Jurkat, Clone E6-1 (cell line): Measurements from ENCODE around the gene SEC22C.
"Not testable (repeated sequence)": the region's sequence is repeated elsewhere in the genome, so short reads cannot be mapped to it uniquely, and the experiment has no call there.

ENCODE experiments used
- DNase-seq: peaks from one replicate; pipeline ENCODE4 v3.0.0-alpha.2; 2011; ENCODE audit warnings: low read depth, low spot score
- H3K4me3 ChIP-seq: 2 replicates; pipeline ENCODE4 v1.5.1; 2011; ENCODE audit warnings: mild to moderate bottlenecking, low read length, control low read depth, moderate library complexity

The SEC22C gene

GRCh38 chr3:42588625-42589024, 6.9 kb upstream of the SEC22C start:
- DNase-seq = no peak
- H3K4me3 ChIP-seq = no peak overlapping the region

GRCh38 chr3:42582474-42583070, 805 bp upstream of the SEC22C start:
- peak overlapping the region; percentile 77 for H3K4me3 ChIP-seq
- DNase-seq = no peak

GRCh38 chr3:42581400-42581708, 413 bp downstream of the SEC22C start:
- H3K4me3 ChIP-seq = peak overlapping the region; percentile 77
- DNase-seq = no peak

DNA sequence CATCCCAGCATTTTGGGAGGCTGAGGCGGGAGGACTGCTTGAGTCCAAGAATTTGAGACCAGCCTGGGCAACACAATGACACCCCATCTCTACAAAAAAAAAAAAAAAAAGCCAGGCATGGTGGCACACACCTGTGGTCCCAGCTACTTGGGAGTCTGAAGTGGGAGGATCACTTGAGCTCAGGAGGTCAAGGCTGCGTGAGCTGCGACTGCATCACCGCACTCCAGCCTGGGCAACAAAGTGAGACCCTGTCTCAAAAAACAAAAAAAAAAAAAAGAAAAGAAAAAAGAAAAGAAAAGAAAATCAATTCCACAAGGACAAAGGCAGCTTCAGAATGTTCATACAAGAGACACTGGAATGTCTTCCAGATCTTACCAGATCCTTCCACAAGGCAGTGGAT, 2.4 kb downstream of the SEC22C start:
- DNase-seq, H3K4me3 ChIP-seq: not testable (repeated sequence)

GRCh38 chr3:42578054-42578453, 3.7 kb downstream of the SEC22C start:
- DNase-seq = no peak
- no peak overlapping the region for H3K4me3 ChIP-seq

DNA sequence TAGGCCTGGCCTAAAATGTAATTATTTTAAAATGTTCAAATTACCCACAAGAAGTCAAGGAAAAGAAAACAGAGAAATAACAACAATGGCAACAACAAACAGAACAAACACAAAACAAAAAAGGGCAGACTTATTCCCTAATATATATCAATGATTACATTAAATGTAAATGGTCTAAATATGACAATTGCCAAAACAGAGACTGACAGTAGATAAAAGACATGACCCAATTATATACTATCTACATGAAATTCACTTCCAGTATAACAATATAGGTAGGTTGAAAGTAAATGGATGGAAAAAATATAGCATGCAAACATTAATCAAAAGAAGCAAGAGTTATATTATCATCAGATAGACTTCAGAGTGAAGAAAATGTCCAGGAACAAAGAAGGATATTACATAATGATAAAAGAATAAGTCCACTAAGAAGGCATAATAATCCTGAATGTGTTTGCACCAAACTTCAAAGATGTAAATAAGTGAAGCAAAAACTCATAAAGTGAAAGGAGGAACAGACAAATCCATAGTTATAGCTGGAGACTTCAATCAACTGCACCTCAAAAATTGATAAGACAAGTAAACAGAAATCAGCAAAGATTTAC, 6.5 kb downstream of the SEC22C start:
- no peak overlapping the region for H3K4me3 ChIP-seq
- no peak for DNase-seq

DNA sequence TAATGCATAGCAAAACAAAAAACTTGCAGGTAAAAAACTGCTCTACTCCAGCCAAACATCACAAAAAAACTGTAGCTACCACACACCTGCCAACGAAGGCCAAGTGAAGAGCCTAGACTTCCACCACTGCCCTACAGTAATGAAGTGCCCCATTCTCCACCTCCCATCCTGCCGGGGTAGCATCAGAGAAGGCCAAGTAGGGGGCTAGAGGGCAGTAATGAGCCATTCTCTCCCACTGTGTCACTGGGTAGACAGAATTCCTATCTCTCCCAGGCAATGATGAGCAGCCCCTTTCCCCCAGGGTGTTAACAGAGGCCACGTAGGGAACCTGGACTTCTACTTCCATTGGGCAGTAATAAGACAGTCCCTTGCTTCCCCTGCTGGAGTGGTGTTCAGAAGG, 9.5 kb downstream of the SEC22C start:
- no peak overlapping the region for H3K4me3 ChIP-seq
- DNase-seq = no peak

GRCh38 chr3:42569593-42570142, 12.1 kb downstream of the SEC22C start:
- DNase-seq = no peak
- no peak overlapping the region for H3K4me3 ChIP-seq

GRCh38 chr3:42562047-42562907, 19.5 kb downstream of the SEC22C start:
- DNase-seq = no peak

DNA sequence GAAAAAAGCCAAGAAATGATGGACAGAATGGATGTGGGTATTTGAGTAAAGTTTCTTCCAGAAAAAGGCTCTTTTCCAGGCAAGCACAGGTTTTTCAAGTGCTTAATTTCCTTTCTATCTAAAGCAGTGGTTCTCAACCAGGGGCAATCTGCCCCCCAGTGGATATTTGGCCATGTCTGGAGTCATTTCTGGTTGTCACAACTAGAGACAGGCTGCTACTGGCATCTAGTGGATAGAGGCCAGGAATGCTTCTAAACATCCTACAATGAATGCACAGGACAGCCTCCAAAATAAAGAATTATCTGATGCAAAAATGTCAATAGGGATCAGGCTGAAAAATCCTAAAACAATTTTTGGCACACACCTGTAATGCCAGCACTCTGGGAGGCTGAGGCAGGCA, 23.9 kb downstream of the SEC22C start:
- peak; percentile 29 for DNase-seq
- H3K4me3 ChIP-seq = no peak overlapping the region

More at GRCh38 chr3:42562047-42562907, 19.5 kb downstream of the SEC22C start:
- no peak overlapping the region for H3K4me3 ChIP-seq

DNA sequence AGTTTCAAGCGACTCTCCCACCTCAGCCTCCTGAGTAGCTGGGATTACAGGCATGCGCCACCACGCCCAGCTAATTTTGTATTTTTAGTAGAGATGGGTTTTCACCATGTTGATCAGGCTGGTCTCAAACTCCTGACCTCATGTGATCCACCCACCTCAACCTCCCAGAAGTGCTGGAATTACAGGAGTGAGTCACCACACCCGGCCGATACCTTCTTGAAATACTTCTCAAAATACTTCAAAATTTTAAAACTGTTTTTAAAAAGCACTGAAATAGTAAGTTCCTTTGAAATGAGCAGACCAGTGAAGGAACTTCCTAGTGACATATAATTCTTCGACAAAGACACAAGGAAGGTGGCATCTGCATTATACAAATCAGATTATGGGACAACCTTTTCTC, 24.9 kb downstream of the SEC22C start:
- DNase-seq, H3K4me3 ChIP-seq: not testable (repeated sequence)

GRCh38 chr3:42556089-42556632, 25.6 kb downstream of the SEC22C start:
- no peak overlapping the region for H3K4me3 ChIP-seq
- peak; percentile 73 for DNase-seq

- DNase-seq = no peak
These were observed 28.9 kb downstream of the SEC22C start for GRCh38 chr3:42552830-42553229.

DNA sequence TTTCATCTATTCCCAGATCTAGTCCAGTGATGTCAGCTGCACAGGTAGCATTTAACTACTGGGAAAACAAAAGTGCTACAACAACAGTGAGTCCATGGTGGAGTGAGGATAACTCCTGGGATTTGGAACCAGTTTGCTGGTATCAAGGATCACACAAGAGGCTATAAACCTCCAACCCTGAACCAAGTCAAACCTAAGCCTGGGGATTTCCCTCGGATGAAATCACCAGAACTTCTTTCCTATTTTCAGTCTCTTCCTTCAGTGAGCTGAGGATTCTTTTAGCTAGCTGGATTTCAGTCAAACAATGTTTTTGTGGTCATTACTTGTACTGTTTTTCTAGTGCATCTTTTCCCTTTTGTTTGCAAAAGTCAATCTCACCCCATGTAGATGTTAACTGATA, 31.5 kb downstream of the SEC22C start:
- no peak overlapping the region for H3K4me3 ChIP-seq
- DNase-seq = no peak

More at GRCh38 chr3:42552830-42553229, 28.9 kb downstream of the SEC22C start:
- no peak overlapping the region for H3K4me3 ChIP-seq

DNA sequence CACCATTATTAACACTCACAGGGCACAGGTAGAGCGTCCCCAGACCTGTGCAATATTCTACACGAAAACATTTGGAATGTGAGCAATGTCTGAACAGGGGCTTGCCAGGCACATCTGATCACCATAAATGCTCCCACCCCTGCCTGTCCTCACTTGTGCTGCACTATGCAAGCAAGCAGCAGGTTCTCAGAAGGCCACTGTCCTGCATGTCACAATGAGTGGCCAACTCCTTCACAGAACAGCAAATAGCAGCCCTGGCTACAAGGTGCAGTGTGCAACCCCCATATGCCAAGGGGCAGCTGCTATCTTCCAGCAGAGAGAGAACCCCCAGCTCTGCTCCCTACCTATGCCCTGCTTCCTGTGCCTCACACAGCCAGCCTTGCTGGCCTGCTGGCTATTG, 32.6 kb downstream of the SEC22C start:
- no peak overlapping the region for H3K4me3 ChIP-seq
- DNase-seq = no peak

GRCh38 chr3:42547401-42547945, 34.3 kb downstream of the SEC22C start:
- no peak for DNase-seq

GRCh38 chr3:42546691-42547213, 35.0 kb downstream of the SEC22C start:
- DNase-seq = no peak
- H3K4me3 ChIP-seq = no peak overlapping the region

More at GRCh38 chr3:42547401-42547945, 34.3 kb downstream of the SEC22C start:
- no peak overlapping the region for H3K4me3 ChIP-seq

DNA sequence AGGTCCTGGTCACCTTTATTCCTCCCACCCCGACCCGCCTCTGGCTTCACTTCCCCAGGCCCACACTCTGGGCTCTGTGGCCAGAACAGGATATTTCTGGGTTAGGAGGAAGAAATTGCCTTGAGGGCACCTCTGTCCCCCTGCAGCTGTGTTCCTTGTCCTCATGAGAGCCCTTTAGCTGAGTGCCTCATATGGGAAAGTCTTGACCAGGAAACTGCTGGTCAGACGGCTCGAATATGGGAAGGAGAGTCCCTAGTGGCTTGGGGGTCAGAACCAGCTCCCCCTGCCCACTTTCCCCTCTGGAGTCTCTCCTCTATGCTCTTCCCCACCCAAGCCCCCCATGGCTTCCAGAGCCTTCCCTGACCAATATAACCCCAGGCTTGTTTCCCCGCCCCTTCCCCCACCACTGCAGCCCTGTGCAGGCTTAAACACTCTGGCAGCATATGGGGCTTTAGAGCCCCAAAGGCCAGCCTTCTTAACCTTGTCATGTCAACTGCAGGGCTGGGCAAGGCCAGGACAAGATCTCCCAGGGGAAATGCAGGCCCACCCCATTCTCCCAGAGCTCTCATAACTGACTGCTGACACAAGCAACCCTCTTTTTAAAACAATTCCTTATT, 36.4 kb downstream of the SEC22C start:
- no peak overlapping the region for H3K4me3 ChIP-seq
- no peak for DNase-seq
